ENCODE measurements around the gene CEMIP.

Gene CEMIP

GRCh38 chr15:80785335-80785734 lies 6.2 kb downstream of the CEMIP start:
- no peak for DNase-seq (ENCODE audit: low read depth)

DNA sequence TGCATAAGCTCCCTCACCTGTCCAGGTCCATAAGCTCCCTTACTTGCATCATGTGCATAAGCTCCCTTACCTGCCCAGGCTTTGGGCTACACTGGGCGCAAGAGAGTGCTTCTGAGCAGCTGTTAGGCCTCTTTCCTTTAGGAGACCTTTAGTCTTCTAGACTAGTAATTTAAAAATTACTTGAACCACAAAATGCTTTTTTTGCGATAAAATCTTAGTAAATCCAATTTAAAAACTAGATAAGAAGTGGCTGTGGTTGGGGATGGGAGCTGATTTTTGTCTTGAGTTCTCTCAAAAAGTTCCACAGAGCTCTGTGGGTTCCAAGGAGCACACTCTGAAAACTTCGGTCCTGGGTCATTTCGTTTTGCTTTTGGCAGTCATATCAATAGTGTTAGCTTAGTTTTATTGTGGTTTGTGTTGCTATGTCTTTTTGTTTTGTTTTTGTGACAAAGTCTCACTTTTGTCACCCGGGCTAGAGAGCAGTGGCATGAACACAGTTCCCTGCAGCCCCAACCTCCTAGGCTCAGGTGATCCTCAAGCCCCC lies 6.7 kb downstream of the CEMIP start:
- no peak for DNase-seq (ENCODE audit: low read depth)

DNA sequence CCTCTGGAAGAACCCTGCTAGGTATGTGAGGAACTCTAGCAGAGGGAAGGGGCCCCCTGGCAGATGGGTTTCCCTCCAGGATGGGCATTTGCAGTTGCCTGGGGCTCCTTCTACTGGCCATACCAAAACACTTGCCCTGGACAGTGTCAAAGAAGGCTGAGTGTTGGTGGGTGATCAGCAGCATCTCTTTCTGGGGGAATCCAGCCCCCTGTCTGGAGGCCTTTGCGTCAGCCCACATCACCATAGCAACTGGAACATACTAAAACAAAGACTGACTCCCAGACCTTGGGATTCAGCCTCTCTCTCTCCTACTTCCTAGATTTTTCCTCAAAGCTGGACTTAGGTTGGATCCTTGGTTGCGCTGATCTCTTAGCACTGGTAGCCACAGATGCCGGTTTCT lies 8.1 kb downstream of the CEMIP start:
- DNase-seq (ENCODE audit: low read depth) = no peak

DNA sequence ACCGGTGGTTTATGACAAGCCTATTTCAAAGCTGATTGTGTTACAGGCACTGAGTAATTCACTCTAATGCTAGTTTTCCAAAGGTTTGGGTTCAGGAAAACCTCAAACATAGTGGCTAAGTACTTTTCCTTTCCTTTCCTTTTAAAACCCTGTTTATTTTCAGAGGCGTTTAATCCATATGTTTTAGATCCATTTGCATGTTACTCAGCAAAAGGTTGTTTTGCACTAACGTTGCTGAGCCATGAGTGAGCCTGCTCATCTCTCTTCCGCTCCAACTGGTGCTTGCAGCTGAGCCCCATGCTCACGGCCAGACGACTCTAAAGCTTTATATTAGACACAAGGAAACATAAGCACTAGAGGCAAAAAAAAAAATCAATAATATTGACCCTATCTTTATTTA lies 9.4 kb downstream of the CEMIP start:
- no peak for DNase-seq (ENCODE audit: low read depth)

GRCh38 chr15:80789296-80789695 lies 10.1 kb downstream of the CEMIP start:
- DNase-seq (ENCODE audit: low read depth) = no peak

GRCh38 chr15:80789796-80790195 lies 10.6 kb downstream of the CEMIP start:
- no peak for DNase-seq (ENCODE audit: low read depth)

DNA sequence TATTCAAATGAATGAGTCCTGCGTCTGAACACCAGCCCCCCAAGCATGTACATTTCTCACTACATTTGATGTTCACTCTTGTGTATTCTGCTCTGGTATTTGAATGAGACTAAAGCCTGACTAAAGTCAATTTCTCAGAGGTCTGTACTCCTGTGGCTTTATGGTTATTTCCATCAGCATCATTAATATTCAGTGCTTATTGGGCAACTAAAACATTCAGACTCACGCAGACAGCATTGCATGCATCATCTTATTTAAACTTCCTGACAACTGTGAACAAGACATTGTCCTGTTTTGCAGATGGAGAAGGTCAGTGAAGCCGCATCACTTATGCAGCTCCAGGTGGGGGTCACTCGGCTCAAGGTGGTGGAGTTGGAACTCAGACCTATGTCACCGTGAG lies 11.1 kb downstream of the CEMIP start:
- DNase-seq (ENCODE audit: low read depth) = no peak

DNA sequence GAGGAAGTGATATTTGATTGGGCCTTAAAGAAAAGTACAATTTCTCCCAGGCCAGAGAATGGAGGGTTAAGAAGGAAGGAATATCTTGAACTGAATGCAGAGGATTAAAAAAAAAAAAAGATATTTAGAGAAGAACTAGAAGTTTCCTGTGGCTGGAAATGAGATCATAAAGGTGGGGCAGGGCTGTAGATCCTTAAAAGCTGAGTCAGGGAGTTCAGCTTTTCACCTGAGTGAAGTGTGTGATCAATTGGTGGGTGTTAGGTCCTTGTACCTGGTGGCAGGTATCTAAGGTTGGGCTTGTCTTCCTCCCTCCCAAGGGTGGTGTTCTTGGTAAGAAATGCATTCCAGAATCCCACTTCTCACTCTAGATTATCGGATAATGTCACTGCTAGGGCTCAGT lies 11.8 kb downstream of the CEMIP start:
- no peak for DNase-seq (ENCODE audit: low read depth)

DNA sequence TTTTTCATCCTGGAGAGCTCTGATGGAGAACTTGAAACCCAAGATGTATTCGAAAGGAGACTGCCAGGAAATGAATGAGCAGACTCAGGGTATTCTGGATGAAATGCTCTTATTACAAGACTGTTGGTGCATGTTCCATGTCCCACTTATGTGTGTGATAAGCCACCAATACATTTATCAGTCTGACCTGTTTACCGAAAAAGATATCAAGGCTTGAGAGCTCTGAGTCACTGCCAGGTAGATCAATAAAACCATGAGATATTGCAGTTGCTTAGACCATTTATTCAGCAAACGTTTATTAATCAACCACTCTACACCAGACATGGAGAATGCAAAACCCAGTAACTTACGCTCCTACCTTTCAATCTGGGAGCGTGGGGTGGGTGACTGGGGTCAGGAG lies 17.2 kb downstream of the CEMIP start:
- DNase-seq (ENCODE audit: low read depth) = no peak

DNA sequence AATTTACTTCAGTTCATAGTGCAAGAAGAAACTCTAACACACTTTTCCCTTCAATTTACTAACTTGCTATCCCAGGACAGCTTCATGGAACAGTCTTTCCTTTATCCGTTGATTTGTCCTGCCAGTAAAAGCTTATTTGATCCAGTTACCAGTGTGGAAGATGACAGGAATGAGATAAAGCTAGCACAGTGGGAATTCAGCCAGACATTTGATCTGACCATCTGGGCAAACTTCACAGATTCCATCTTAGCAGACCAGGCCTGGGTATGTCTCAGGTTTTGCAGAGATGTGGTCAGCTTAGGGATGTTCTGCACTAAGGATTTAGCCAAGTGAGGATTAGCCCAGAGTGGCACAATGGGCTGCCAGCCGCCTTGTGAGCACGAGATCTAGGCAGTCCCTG lies 19.7 kb downstream of the CEMIP start:
- no peak for DNase-seq (ENCODE audit: low read depth)

DNA sequence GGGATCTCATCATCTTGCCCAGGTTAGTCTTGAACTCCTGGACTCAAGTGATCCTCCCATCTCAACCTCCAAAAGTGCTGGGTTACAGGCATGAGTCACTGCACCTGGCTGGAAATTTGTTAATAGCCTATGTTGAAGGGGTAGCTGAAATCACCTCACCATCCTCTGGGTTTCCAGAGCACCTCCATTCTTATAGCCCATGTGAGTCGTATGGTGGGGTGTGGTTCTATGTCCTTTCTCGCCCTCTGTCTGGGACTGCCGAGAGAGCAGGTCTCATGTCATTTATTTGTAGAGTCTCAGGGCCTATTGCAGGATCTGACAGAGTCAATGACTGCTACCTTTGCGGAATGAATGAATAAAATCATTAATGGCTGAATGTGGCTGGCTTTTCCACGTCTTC lies 20.9 kb downstream of the CEMIP start:
- no peak for DNase-seq (ENCODE audit: low read depth)

DNA sequence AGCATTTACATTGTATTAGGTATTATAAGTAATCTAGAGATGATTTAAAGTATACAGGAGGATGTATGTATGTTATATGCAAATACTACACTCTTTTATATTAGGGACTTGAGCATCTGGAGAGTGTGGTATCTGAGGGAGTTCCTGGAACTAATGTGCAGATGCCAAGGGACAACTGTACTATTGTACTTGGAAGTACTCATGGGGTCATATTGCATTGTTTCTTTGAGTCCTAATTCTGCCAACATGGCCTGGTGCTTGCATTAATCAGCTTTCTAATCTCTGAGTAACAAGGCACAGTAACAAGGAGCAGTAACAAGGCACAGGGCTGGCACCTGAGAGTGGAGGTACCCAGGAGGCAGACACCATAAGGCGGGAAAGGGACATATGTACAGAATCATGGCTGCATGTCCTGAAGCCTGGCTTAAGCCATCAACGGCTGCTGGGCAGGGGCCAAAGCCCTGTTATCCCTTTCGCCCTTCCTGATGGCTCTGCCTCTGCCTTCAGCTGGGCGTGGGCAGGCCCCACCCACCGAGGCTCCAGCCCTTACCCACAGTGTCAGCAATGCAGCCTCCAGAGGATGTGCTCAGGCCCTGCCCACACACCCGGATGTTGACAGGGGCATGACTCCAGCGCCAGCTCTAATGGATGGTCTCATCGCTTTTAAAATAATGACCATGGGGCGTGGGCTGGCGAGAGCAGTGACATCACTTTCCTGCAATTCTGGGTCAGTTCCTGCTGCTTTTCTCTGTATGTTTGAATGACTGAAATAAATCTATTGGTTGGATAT lies 22.9 kb downstream of the CEMIP start:
- DNase-seq (ENCODE audit: low read depth) = no peak

GRCh38 chr15:80803580-80804525 lies 24.7 kb downstream of the CEMIP start:
- DNase-seq (ENCODE audit: low read depth) = no peak

- DNase-seq (ENCODE audit: low read depth) = no peak
Observed at GRCh38 chr15:80804970-80805495, 25.9 kb downstream of the CEMIP start.

DNA sequence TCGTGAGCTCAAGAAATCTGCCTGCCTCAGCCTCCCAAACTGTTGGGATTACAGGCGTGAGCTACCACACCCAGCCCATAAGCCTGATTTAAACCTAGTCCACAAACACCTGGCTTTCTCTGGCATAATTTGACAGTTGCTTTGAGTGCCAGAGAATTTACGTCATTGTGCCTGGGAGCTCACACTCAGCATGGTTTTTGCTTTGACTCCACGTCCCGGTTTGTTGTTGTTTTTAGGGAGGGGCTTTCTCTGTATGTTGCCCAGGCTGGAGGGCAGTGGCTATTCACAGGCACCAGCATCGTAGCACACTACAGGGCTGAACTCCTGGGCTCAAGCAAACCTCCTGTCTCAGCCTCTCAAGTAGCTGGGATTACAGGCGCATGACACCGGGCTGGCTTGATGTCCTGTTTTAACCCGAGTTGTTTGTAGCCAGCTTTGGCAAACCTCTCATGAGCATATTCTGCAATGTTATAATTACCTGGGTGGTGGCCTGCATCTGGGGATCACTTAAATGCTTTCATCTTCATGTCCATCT lies 32.7 kb downstream of the CEMIP start:
- no peak for DNase-seq (ENCODE audit: low read depth)

GRCh38 chr15:80815106-80815505 lies 35.9 kb downstream of the CEMIP start:
- no peak for DNase-seq (ENCODE audit: low read depth)

- no peak for DNase-seq (ENCODE audit: low read depth)
Observed at GRCh38 chr15:80816049-80816653, 37.0 kb downstream of the CEMIP start.

GRCh38 chr15:80816936-80817335 lies 37.8 kb downstream of the CEMIP start:
- DNase-seq (ENCODE audit: low read depth) = no peak

GRCh38 chr15:80817901-80818300 lies 38.7 kb downstream of the CEMIP start:
- no peak for DNase-seq (ENCODE audit: low read depth)

GRCh38 chr15:80819001-80819400 lies 39.8 kb downstream of the CEMIP start:
- no peak for DNase-seq (ENCODE audit: low read depth)

DNA sequence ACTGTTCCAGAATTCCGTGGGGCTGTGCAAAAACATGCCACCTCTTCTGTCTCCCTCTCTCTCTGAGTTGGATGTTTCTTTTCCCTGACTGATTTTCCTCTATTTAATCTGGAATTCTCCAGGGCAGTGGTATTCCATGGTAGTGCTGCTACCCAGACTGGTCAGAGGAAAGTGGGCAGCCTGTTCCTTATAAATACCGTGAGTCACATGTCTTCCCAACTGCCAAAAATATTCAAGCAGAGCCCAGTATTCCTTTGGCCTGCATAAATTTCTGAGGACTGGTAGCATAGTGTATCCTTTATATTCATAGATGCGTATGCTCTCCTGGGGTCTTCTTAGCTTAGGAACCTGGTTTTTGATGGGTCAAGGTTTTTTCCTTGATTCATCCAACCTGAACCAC lies 40.9 kb downstream of the CEMIP start:
- no peak for DNase-seq (ENCODE audit: low read depth)

GRCh38 chr15:80822256-80822655 lies 43.1 kb downstream of the CEMIP start:
- no peak for DNase-seq (ENCODE audit: low read depth)
